Calu3 (cell line): ENCODE data around the gene TGFB3. TPM values are rescaled to one million over a fixed set of nuclear protein-coding genes. Genes with fewer than 3 reads are reported as not detected.

Source experiments
- BruUV-seq: library from RNA; stranded (reverse); fragments of 400-500 nt; replicated peaks from 2 replicates; lab custom pipeline; 2021; lab: Mats Ljungman, UMichigan
- CTCF ChIA-PET: fragments of 300-600 bp; sonication (Branson Sonifier 250); formaldehyde crosslinking; loops from one replicate; lab custom pipeline; 2022; ENCODE audit warnings: antibody characterized with exemption; lab: Charles Lee
- DNase-seq: peaks from one replicate; pipeline ENCODE4 v3.0.0; 2022
- H3K27ac Mint-ChIP-seq: one replicate; pipeline ENCODE4 v1.8.0; 2022; ENCODE audit warnings: mixed read lengths; ENCODE audit not compliant: unreplicated experiment
- H3K27me3 Mint-ChIP-seq: one replicate; pipeline ENCODE4 v1.8.0; 2022; ENCODE audit warnings: mixed read lengths; ENCODE audit not compliant: unreplicated experiment
- H3K36me3 Mint-ChIP-seq: one replicate; pipeline ENCODE4 v1.8.0; 2022; ENCODE audit warnings: mild to moderate bottlenecking, moderate library complexity, mixed read lengths; ENCODE audit not compliant: insufficient read depth, unreplicated experiment
- H3K4me1 Mint-ChIP-seq: one replicate; pipeline ENCODE4 v1.8.0; 2022; ENCODE audit warnings: mild to moderate bottlenecking, low read depth, mixed read lengths; ENCODE audit not compliant: unreplicated experiment
- H3K4me3 Mint-ChIP-seq: one replicate; pipeline ENCODE4 v1.8.0; 2022; ENCODE audit warnings: mild to moderate bottlenecking, low read depth, moderate library complexity, mixed read lengths; ENCODE audit not compliant: unreplicated experiment
- H3K9me3 Mint-ChIP-seq: one replicate; pipeline ENCODE4 v1.8.0; 2022; ENCODE audit warnings: low read depth, mixed read lengths; ENCODE audit not compliant: unreplicated experiment
- intact Hi-C: fragments of 100-400 bp; cut with micrococcal nuclease; formaldehyde crosslinking; loops from one replicate; pipeline ENCODE4 v1.10.0; 2022; ENCODE audit not compliant: unreplicated experiment
- total RNA-seq: library from RNA; stranded (reverse); gene quantifications from 2 replicates; pipeline ENCODE4 v1.2.3, GENCODE V29; 2022
- TF ChIP-seq, protein P1 (sequence below): fragments of 200-600 bp; IDR thresholded peaks from one replicate; pipeline ENCODE4 v1.8.0; 2022; ENCODE audit warnings: antibody characterized with exemption; ENCODE audit not compliant: unreplicated experiment

TGFB3 gene
- total RNA-seq, 1 experiment from 2014 or later = 2.2 TPM

DNA sequence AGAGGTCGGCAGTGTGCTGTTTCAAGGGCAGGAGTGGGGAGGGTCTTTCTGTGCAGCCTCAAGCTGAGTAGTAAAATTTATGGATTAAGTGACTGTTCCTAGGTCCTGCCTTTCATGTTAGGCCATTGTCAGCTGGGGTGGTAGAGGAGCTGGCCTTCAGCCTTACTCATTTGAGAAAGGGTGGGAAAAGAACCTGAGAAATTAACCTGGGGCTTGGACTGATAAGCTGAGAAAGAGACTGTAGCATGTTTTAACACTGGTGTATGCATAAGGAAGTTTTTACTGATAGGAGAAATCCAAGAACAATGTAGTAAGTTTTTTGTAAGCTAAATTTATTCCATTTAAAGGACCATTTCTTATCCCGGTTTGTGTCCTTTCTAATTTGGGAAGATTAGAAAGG lies 24.5 kb upstream of the TGFB3 start:
- peaks cover 7% of the 10 kb centered on the region for H3K9me3 Mint-ChIP-seq
- intact Hi-C loops = no loop called here
- no peak for DNase-seq
- BruUV-seq = no TSS peak
- CTCF ChIA-PET = interaction anchor here (0.5 to 0.7 kb wide), 2 partner anchors 41 to 296 kb away, joined by 4 to 6 read pairs; no protein-coding TSS in a partner anchor
- peaks cover 5% of the 10 kb centered on the region for H3K36me3 Mint-ChIP-seq
- H3K27me3 Mint-ChIP-seq = no peaks in the 10 kb centered on the region
- TF ChIP-seq, protein P1, sequence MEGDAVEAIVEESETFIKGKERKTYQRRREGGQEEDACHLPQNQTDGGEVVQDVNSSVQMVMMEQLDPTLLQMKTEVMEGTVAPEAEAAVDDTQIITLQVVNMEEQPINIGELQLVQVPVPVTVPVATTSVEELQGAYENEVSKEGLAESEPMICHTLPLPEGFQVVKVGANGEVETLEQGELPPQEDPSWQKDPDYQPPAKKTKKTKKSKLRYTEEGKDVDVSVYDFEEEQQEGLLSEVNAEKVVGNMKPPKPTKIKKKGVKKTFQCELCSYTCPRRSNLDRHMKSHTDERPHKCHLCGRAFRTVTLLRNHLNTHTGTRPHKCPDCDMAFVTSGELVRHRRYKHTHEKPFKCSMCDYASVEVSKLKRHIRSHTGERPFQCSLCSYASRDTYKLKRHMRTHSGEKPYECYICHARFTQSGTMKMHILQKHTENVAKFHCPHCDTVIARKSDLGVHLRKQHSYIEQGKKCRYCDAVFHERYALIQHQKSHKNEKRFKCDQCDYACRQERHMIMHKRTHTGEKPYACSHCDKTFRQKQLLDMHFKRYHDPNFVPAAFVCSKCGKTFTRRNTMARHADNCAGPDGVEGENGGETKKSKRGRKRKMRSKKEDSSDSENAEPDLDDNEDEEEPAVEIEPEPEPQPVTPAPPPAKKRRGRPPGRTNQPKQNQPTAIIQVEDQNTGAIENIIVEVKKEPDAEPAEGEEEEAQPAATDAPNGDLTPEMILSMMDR = no peak
- no peak overlapping the region for H3K4me3 Mint-ChIP-seq
- no peak overlapping the region for H3K27ac Mint-ChIP-seq
- H3K4me1 Mint-ChIP-seq = no peaks in the 10 kb centered on the region

DNA sequence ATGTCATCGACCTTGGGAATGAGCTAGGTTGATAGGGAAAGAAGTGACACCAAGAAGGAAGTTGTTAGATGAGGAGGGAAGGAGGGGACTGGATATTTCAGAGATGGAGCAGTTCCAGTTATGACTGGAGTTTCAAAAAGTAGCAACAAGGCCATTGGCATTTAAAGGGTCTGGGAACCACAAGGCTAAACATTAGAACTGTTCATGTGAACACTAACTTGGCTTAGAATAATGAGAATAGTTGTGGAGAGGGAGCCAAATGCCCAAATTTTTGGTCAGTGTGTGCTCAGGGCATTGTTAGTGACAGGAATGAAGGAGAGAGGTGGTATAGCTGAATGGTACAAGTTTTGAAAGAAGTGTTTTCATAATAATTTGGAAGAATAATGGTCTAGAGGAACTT lies 20.6 kb upstream of the TGFB3 start:
- Mint-ChIP-seq H3K27ac (no peak overlapping the region), H3K4me3 (no peak overlapping the region), H3K27me3 (no peaks in the 10 kb centered on the region), H3K9me3 (peaks cover 7% of the 10 kb centered on the region), H3K4me1 (no peaks in the 10 kb centered on the region), H3K36me3 (peaks cover 15% of the 10 kb centered on the region)
- no TSS peak for BruUV-seq
- CTCF ChIA-PET = interaction anchor here (0.6 kb wide), 1 partner anchor 467 kb away, joined by 3 read pairs; no protein-coding TSS in a partner anchor
- DNase-seq = no peak
- intact Hi-C loops = no loop called here
- TF ChIP-seq, protein P1 = no peak

DNA sequence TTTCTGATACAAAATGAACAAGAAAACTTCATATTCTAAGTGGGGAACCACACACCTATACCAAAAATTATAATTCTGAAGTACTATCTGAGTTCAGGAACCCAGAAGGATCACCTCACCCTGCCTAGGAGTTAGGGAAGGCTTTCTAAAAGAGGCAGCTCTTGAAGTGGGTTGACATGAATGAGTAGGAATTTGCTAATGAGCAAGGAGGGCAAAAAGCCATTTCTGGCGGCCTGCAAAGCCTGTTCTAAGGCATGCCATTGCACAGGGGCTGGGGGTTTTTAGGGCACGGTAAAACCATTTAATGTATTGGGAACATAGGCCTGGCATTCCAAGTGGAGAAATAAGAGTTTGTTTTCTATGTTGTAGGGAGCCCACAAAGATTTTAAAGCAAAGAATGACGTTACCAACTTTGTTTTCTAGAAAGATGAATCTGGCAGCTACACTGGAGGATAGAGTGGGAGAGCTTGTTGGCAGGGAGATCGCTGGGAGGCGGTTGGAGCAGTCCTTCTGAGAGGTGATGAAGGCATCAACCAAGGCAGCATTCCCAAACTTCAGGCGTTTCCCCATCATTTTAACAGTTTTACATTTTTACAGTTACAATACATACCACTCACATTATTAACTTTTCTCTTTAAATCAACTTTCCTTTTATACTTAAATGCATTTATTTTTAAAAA lies 17.9 kb upstream of the TGFB3 start:
- TF ChIP-seq, protein P1 = no peak
- intact Hi-C loops = no loop called here
- no peaks in the 10 kb centered on the region for H3K4me1 Mint-ChIP-seq
- H3K27me3 Mint-ChIP-seq = no peaks in the 10 kb centered on the region
- peaks cover 7% of the 10 kb centered on the region for H3K9me3 Mint-ChIP-seq
- CTCF ChIA-PET = no interaction called here
- no peak overlapping the region for H3K27ac Mint-ChIP-seq
- no peak for DNase-seq
- no TSS peak for BruUV-seq
- peaks cover 9% of the 10 kb centered on the region for H3K36me3 Mint-ChIP-seq
- H3K4me3 Mint-ChIP-seq = no peak overlapping the region

DNA sequence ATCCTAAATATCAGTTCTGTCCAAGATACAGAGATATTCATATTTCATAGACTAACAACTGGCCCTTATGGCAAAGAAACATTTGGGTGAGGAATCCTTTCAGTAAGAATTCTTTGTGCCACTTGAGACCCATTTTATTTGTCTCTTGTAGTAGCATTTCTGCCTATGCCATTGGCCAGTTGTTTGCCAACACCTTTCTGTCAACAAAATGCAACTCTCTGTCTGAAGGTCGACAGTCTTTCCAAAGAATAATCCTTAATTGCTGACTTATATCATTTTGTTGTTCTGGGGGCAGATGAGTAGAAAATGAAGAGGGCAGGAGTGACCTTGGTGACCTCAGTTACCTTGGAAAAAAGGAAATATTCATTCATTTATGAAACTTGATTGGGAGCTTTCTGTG lies 14.7 kb upstream of the TGFB3 start:
- Mint-ChIP-seq H3K36me3 (peaks cover 9% of the 10 kb centered on the region), H3K4me3 (no peak overlapping the region), H3K4me1 (no peaks in the 10 kb centered on the region), H3K27ac (no peak overlapping the region), H3K27me3 (no peaks in the 10 kb centered on the region), H3K9me3 (no peaks in the 10 kb centered on the region)
- TF ChIP-seq, protein P1 = no peak
- intact Hi-C loops = no loop called here
- DNase-seq = no peak
- CTCF ChIA-PET = interaction anchor here (0.5 kb wide), 1 partner anchor 179 kb away, joined by 5 read pairs; no protein-coding TSS in a partner anchor
- BruUV-seq = no TSS peak
